GM21528 (cell line): ENCODE measurements around the gene DLST.

ENCODE experiments used
- ATAC-seq: cut with Tn5 transposase; IDR thresholded peaks from one replicate; pipeline ENCODE4 v1.9.1; 2021; ENCODE audit warnings: mild to moderate bottlenecking, moderate library complexity; ENCODE audit not compliant: unreplicated experiment, low FRiP score

DLST gene

GRCh38 chr14:74934476-74935359 is 53.0 kb downstream of the DLST start:
- no peak for ATAC-seq

- ATAC-seq: no peak
These were observed 53.6 kb downstream of the DLST start for GRCh38 chr14:74935360-74935680.

- ATAC-seq: no peak
These were observed 54.4 kb downstream of the DLST start for GRCh38 chr14:74936151-74936550.

DNA sequence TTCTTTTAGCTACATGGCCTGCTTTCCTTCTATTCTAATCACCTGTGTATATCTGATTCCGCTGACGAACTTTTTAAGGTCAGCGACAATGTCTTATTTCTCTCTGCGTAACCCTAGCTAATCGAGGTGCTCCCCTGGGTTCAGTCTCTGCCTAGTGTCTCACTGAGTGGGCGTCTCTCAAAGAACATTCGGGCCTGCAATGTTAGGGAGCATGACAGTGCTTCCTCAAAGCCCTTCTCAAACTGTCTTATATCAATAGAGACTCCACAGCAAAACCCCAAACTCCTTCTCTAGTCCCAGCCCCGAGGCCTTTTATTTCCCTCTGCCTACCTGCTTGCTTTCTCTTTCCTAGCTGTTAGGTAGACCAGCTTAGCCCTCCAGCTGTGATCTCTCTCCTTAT is 55.0 kb downstream of the DLST start:
- ATAC-seq: no peak

DNA sequence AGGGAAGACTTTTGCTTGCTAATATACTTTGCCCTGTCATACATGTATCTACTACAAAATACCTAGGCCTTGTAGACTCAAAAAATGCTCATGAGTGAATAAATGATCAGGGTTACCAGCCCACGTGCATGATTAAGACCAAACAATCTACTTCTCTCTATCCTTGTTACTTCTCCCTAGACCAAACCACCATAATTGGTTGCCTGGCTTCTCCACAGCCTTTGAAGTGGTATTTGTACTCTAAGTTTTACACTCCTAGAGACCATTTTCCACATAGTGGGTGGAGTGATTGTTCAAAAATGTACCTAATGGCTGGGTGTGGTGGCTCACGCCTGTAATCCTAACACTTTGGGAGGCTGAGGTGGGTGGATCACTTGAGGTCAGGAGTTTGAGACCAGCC is 55.5 kb downstream of the DLST start:
- ATAC-seq: no peak

GRCh38 chr14:74938531-74939495 is 57.1 kb downstream of the DLST start:
- ATAC-seq: no peak

- no peak for ATAC-seq
These were observed 59.3 kb downstream of the DLST start for GRCh38 chr14:74940956-74941565.

- ATAC-seq: no peak
These were observed 60.0 kb downstream of the DLST start for GRCh38 chr14:74941676-74942097.

- ATAC-seq: no peak
These were observed 60.5 kb downstream of the DLST start for GRCh38 chr14:74942181-74942580.

DNA sequence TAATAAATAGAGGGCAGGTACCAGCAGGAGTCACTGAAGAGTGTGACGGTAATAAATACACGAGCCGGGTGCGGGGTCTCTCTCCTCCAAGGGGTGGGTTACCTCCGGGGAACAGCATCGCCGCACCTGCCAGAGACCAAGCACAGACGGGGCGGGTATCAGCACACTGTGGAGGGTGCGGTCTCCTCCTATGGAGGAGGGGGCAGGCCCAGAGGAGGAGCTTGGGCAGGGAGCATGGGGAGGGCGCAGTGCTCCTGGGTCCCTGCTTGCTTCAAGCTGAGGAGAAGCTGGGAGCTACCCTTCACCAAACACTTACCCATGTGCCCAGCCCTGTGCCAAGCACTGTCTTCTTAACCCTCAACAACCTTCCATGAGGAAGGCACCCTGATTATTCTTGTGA is 60.9 kb downstream of the DLST start:
- ATAC-seq: no peak

DNA sequence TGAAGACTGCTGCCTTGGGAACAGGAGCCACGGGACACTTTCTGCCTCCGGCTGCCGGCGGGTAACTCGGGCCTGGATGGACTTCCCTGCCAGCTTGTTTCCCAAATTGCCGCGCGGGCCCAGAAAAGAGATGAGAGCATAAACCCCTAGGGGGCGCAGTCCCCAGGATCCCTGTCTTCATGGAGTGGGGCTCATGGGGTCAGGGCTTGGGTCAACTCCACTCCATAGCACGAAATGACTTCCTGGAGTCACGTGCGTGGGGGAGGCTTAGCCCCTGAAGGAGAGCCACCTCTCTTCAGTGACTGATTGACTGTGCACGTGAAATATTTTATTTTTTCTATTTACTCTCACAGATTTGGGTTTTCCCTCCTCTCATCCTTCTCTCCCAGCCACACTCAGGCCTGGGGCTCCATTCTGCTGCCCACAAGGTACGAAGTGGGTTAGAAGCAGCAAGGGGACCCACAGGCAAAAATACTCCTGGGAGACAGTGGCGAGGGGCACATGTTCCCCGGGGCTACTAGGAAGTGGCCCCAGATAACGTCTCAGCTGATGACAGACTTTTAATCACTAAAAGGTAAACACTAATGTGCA is 63.6 kb downstream of the DLST start:
- no peak for ATAC-seq

DNA sequence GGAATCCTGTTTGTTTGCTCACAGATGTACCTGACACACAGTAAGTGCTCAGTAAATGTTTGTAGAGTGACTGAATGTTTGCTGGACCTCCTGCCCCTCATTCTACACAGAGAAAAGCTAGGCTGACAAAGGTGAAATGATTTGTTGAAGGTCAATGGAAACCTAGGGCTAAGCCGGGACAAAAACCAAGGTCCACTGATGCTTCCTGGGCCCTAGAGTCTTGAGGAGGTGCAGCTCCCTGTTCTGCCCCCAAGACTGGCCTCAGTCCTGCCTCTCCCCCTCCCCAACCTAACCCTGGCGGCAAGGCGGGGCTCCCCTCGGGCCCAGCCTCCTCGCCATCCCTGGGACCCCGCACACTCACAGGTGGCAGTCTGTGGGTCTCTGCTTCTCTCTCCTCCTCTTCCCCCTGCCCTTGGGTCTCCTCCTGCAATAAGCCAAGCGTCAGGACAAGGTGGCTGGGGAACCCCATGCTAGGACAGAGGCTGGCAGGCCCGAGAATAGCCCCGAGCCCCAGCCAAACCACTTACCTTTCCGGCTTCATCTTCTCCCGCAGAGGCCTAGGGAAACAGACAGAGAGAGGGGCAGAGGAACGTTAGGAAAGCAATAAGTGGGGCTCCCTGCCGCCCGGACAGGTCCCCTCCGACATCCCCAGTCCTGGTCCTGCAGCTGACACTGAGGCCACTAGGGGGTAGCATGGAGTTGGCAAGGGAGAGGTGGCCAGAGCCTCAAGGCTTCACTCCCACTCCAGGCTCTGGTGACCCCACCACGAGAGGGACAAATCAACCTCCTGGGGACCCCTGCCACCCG is 64.3 kb downstream of the DLST start:
- peak; percentile 53 for ATAC-seq

GRCh38 chr14:74946659-74947281 is 65.1 kb downstream of the DLST start:
- no peak for ATAC-seq

DNA sequence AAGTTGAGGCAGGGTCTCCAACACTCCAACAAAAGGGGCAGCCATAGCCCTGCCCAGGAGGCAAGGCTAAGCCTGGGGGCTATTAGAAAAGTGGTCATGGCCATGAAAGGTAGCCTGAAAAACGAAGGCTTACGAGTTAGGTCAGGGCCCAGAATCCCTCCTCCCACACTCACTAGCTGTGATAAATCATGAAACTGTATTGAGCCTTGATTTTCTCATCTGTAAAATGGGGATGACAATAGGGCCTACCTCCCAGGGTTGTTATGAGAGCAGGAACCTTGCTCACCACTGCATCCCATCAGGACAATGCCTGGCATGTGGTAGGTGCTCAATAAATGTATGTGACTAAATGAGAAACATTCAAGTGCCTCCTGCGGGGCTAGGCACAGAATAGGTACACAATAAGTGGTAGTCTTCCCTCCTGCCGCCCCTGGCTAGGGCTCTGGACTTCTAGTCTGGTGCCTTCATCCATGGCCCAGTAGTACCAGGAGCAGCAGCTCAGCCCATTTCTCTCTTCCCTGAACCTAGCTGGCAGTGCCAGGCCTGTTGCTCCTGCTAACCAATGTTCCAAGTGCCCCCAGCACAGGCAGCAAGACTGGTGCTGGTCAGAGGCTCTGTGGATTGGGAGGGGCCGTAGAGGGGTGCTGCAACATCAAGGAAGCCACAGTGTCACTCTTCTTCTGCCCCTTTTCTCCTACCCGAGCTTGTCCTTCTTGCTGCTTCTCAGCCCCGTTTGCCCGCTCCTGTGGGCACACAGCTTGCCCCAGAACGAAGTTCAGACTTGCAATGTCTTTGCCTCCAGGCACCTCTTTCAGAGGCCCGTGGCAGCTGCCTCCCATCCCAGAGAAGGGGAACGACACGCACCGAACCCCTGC is 65.9 kb downstream of the DLST start:
- ATAC-seq: no peak

GRCh38 chr14:74948228-74949175 is 66.8 kb downstream of the DLST start:
- ATAC-seq: no peak

DNA sequence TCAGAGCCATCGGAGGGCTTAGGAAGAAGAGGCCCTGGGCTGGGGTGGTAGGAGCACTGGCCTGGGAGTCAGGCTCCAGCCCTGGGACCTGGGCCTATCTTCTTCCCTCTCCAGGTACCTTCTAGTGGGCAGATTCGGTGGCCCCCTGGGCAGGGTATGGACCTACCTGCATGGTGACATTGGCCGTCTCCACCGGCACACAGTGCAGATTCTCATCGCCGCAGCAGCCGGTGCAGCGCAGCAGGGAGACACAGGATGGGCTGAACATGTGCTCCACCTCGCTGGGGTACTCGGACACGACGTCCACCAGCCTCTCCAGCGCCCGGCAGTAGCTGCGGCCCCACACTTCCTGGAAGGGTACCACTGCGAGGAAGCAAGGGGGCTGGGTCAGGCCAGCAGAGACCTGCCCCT is 67.5 kb downstream of the DLST start:
- no peak for ATAC-seq

DNA sequence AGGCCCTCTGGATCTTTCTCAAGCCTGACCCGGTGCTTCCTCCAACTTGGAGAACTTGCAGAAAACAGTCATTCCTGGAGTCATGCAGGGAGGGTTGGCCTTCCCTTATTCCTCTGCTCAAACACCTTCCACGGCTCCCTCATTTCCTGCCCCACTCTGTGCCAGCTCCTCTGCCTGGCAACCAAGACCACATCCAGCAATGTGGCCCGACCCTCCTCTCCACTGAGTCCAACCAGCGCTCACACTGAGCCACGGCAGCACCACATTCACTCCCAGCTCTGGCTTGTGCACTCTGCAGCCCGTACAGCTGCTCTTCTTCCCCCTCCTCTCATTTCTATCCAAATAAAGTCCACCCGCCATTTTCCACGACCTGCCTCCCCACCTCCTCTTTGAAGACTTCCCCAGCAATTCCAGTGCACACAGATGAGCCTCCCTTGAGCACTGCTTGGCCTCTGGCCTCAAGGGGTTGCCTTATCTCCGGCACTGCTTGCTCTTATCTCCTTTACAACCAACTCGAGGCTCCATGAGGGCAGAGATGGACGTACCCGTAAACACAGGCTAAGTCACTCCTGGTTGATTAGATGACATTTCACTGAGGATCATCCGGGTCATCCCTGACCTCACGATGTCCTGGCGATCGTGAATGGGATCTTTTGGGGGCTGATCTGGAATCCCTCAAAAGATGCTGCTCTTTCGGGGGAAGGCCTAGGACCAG is 68.3 kb downstream of the DLST start:
- no peak for ATAC-seq
